ENCODE data around the gene SPRED1.

The SPRED1 gene

GRCh38 chr15:38252481-38253350, at the start of gene SPRED1:
Gene SPRED1 (plus strand): TSS chr15:38252836. CDS start chr15:38253186, 350 bp downstream.
- peak in 1 of 2 donors; percentile 3 for DNase-seq (ENCODE audit: low read depth in 1 of 2, low spot score in 1 of 2)

GRCh38 chr15:38205526-38206272, 46.9 kb upstream of the SPRED1 start:
- DNase-seq (ENCODE audit: low read depth in 1 of 2, low spot score in 1 of 2): no peak

- DNase-seq (ENCODE audit: low read depth in 1 of 2, low spot score in 1 of 2): no peak
Observed at GRCh38 chr15:38207621-38208020, 45.0 kb upstream of the SPRED1 start.

GRCh38 chr15:38208206-38208605, 44.4 kb upstream of the SPRED1 start:
- DNase-seq (ENCODE audit: low read depth in 1 of 2, low spot score in 1 of 2): no peak

DNA sequence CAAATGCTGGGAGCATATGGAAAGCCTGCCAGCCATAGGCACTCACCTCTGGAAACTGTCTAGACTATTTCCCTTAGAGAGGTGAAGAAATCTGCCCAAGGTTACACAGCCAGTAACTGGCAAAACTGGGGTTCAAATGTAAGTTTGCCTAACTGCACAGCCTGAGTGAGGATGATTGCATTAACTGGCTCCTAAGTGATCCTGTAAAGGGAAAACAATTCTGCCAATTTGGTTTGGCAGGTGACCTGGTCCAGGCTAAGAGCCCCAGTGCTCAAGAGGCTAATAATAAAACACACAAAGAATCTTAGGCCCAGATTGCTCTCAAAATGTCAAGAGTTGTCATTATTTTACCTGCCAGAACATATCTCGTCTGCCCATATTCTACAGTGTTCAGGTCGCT, 43.9 kb upstream of the SPRED1 start:
- no peak for DNase-seq (ENCODE audit: low read depth in 1 of 2, low spot score in 1 of 2)

- DNase-seq (ENCODE audit: low read depth in 1 of 2, low spot score in 1 of 2): no peak
Observed at GRCh38 chr15:38211249-38211648, 41.4 kb upstream of the SPRED1 start.

DNA sequence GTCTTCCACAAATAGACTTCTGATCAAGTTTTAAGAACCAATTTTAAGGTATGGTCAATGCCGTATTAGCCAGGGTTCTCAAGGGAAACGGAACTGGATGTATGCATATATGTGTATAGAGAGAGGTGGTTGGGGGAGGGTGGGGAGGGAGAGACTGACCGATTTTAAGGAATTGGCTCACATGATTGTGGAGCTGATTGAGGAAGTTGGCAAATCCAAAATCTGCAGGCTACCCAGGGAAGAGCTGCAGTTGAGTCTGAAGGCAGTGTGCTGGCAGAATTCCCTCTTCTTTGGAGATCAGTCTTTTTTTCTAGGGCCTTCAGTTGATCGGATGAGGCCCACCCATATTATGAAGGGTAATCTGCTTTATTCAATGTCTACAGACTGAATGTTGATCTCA, 40.8 kb upstream of the SPRED1 start:
- no peak for DNase-seq (ENCODE audit: low read depth in 1 of 2, low spot score in 1 of 2)

DNA sequence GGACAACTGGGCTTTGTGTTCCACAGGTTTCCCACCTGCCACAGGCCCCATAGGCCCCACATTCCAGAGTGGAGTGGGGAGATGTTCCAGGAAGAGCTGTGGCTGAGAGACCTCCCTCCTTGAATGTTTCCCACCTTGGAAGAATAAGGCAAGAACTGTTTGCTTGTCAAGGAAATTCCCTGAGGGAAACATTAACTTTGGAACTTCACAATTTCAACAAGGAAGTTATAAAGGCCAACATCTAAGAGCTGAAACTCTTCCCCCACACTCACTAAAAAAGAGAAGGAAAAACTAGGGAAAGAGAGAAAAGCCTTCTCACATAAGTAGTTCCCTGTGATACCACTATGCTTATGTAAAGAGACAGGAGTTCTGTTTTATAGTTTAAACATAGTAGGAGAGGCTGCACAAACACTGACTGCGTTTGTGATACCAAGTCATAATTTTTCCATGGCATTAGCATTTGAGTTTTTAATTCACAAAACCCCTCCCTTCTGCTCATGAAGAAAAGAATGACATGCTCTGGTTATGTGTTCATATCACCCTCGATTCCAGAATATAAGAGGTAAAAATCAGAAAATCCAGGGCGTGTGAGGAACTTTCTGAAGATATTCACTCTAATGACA, 39.8 kb upstream of the SPRED1 start:
- no peak for DNase-seq (ENCODE audit: low read depth in 1 of 2, low spot score in 1 of 2)

- no peak for DNase-seq (ENCODE audit: low read depth in 1 of 2, low spot score in 1 of 2)
Observed at GRCh38 chr15:38213356-38213755, 39.3 kb upstream of the SPRED1 start.

- no peak for DNase-seq (ENCODE audit: low read depth in 1 of 2, low spot score in 1 of 2)
Observed at GRCh38 chr15:38215707-38216106, 36.9 kb upstream of the SPRED1 start.

DNA sequence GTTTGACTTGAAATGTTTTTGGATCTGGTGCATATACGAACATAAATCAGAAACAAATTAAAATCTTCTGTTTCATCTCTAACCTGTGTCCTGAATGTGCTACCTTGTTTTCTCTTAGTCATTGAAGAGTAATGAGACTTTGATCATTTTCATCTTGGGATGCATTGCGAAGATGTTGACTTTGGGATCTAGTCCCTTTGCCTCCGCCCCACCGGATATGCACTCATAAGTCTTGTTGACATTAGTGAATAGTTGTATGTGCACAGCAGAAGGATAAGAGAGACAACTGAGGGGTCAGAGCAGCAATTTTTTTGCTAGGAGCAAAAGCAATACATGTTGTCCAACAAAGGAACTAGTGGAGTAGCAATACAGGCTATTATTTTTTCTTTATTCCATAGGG, 35.9 kb upstream of the SPRED1 start:
- DNase-seq (ENCODE audit: low read depth in 1 of 2, low spot score in 1 of 2): no peak

DNA sequence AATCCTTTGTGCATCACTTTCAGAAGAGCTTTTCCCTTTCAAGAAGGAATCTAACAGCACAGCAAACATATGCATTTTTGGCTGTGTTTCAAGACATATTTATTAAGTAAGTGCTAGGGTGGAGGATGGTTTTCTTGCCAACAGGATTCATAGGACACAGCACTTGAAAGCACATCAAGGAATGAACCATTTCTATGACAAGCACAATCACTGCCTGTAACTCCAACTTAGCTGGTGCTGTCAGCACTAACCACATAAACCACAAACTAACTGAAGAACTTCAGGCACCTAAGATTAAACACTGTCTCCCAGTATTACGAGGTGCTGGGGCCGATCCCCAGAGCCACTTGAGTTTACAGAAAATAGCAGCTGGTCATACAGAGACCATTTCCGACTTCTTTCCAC, 35.4 kb upstream of the SPRED1 start:
- no peak for DNase-seq (ENCODE audit: low read depth in 1 of 2, low spot score in 1 of 2)

- no peak for DNase-seq (ENCODE audit: low read depth in 1 of 2, low spot score in 1 of 2)
Observed at GRCh38 chr15:38217788-38218609, 34.6 kb upstream of the SPRED1 start.

GRCh38 chr15:38220606-38221273, 31.9 kb upstream of the SPRED1 start:
- no peak for DNase-seq (ENCODE audit: low read depth in 1 of 2, low spot score in 1 of 2)

DNA sequence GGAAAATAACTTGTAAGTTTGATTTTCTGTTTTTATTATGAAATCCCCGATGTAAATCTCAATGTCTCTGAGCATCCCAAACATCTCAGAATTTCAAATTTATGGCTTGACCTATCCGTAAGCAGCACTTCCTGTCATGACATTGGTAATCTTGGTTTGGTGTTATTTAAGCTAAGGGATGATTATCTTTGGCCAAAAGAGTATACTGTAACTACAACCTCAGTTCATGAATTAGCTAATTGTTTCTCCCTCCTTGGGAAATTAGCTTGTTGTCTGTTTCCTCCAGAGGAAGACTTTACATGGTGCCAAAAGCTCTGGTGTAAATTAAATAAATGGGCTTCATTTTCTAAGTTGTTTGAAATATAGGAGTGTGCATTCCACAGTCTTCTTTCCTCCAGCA, 28.1 kb upstream of the SPRED1 start:
- DNase-seq (ENCODE audit: low read depth in 1 of 2, low spot score in 1 of 2): no peak

DNA sequence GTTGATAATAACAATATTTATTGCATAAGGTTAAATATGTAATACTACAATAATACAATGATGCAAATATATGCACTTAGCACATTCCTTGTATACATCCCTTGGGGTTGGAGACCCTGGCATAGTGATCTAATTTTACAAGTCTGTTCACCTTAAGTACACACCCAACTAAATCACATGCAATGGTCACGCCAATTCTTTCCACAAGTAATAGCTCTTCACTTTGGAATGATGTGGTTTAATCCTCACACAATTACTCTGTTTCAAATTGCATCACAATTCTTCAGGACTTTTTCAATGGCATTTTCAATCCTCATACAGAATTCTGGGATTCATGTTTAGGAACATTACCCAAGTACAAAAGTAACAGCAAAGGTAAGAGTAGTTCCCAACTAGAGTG, 27.3 kb upstream of the SPRED1 start:
- no peak for DNase-seq (ENCODE audit: low read depth in 1 of 2, low spot score in 1 of 2)

DNA sequence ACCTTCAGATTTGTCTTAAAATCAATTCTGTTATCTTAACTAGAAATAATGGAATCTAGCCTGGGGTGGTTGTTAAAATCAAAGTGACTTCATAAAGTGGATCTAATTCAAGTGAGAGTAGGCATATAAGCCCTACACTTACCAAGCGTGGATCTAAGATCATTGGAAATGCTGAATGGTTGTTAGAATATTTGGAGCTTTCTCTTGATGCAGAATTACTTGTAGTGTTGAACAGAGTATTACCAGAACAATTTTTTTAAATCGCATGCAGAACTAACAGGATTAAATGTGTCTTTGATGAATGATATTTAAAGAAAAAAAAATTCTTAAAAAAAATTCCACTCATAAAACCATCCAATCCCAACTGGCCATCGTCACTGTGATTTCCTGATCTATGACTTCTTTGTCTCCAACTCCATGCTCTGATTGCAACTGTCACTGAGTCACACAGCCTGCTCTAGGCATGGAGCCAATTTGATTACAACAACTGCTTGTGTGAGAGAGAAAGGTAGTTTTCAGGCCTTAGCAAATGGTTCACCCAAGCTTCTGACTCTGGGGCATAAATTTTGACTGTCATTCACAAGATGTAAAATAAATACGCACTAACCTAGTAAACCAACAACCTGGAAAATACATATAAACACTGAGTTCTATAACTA, 25.9 kb upstream of the SPRED1 start:
- DNase-seq (ENCODE audit: low read depth in 1 of 2, low spot score in 1 of 2): no peak

GRCh38 chr15:38227941-38228340, 24.7 kb upstream of the SPRED1 start:
- DNase-seq (ENCODE audit: low read depth in 1 of 2, low spot score in 1 of 2): no peak

DNA sequence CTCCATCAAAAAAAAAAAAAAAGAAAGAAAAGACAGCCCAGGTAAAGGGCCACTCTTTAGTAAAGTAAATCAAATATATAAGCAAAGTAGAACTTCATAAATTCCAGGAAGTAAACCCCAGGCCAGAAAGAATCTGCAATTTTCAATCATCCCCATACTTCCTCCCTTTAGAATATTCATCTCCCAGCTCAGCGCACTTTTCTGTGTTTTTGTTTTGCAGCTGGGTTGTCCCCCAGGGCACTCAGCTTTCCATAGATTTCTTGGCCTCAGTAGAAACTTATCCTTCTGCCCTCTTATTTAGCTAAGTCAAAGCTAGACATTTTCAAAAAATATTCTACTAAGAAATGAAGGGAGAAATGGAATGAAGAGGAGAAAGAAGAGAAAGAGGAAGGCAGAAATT, 24.0 kb upstream of the SPRED1 start:
- DNase-seq (ENCODE audit: low read depth in 1 of 2, low spot score in 1 of 2): no peak

- no peak for DNase-seq (ENCODE audit: low read depth in 1 of 2, low spot score in 1 of 2)
Observed at GRCh38 chr15:38229705-38230310, 22.8 kb upstream of the SPRED1 start.
